ENCODE data around the gene POLR2J.
"Not testable (repeated sequence)": the region's sequence is repeated elsewhere in the genome, so short reads cannot be mapped to it uniquely, and the experiment has no call there.

Gene POLR2J

DNA sequence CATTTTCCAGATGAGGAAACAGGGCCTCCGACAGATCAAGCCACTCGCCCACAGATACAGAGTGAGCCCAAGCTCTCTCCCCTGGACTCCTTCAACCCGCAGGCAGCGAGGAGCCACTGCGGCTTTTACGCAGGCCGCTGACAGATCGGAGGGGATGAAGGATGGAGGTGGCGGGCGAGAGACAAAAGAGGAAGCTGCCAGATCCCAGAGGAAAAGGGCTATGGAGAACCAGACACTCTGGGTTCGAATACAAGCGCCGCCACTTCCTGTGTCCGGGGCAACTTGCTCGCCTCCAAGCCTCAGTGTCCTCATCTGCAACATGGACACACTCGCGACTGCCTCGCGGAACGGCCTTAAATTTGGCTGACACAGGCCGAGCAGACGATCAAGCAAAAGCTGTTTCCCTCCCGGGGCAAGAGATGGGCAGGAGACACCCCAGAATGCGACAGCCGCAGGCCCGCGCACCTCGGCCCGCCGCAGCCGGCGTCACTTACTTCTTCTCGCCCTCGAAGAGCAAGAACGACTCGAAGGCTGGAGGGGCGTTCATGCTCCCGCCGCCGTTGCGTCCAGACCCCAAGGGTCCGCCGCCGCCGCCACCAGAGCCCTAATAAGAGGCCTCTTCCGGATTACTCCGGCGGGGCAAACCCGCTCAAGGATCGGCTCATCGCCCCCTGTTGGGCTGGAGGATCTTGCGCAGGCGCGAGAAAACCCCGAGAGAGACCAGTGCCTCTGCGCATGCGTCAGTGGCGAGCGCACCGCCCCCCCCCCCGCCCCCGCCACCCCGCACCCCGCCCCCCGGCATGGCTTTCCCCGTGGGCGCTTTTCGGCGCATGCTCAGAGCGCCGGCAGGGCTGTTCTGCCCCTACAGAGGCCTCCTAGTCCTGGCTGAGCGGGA, at the start of gene POLR2J:
TSS of gene POLR2J (minus strand) at position 609 of the 895 bp plus-strand sequence. CDS start at position 547, 62 bp downstream.
- DNase-seq (ENCODE audit: low read depth) = not testable (repeated sequence)

DNA sequence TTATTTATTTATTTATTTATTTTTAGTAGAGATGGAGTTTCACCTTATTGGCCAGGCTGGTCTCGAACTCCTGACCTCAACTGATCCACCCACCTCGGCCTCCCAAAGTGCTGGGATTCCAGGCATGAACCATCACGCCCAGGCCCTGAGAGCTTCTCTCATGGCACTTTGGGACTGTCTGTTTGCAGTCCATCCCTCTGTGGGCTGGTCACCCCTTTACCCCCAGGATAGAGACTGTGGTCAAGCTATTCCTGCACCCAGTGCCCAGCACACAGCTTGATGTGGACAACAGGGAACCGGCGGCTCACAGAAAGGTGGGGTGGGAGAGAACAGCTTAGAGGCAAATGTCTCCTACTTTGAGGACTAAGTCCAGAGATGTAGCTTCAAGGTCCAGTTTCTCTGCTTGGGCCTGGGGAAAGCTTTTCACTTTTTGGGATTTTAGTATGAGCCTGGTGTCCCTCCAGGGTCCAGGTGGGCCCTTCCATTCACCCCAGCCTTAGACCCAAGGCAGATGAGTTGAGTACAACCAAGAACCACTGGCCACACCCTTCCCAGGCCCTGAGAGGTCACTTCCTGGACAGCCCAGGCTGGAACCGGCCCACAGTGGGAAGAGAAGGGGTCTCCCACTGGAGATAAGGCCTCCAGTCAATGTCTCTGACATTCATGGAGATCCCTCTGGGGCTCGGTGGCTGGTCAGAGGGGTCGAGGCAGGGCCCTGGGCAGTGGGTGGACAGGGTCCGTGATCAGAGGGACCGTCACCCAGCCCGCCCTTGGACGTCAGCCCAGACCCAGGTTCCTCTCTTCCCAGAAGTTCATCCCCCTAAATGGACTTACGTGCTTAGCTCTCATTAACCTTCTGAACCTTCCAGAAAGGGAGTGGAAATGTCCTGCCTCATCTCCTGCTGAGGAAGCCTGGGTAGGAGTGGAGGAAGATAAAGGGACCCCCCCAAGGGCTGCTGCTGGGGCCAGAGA, 49.4 kb upstream of the POLR2J start:
- not testable (repeated sequence) for DNase-seq (ENCODE audit: low read depth)

DNA sequence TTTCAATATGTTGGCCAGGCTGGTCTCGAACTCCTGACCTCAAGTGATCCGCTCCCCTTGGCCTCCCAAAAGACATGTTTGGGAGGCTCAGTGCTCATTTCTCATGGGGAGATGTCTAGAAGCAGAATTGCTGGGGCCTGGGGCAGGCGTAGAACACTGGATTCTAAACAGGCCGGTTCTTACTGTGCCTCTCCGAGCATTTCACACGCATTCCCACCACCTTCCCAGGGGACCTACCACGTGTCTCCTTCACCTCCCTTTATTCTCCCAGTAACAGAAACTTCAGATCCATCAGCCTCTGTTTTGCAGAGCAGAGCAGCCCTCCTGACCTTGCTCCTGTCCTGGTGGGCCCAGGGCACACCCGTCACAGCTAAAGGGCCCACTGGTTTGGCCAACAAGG, 48.5 kb upstream of the POLR2J start:
- DNase-seq (ENCODE audit: low read depth) = not testable (repeated sequence)

DNA sequence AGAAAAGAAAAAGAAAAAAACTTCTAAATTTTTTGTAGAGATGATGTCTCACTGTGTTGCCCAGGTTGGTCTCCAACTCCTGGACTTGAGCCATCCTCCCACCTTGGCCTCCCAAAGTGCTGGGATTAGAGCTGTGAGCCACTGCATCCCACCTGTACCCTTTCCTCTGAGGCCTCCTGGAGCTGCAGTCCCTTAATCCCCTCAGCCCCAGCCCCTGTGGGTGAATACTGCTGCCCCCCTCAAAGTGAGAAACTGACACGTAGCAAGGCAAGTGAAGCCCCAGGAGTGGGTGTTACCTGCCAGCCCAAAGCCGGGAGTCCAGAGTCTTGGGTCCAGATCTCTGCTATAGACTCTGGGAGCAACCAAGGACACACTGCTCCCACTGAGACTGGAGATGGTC, 46.1 kb upstream of the POLR2J start:
- not testable (repeated sequence) for DNase-seq (ENCODE audit: low read depth)

DNA sequence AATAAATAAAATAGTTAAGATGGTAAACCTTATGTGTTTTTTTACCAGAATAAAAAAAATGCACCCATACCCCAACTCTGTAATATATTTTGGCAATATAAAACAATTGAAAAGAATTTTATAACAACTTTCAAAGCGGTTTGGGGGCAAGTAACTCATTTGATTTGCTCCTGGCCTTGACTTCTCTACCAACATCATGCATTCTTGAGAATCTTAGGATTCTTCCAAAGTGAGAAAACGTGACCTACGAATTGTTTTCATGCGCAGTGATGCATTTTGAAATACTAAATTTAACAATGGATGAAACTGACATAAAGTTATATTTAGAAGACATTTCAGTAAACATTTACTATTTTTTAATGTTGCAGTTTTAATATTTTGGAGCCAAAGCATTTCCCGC, 42.1 kb upstream of the POLR2J start:
- DNase-seq (ENCODE audit: low read depth) = not testable (repeated sequence)

DNA sequence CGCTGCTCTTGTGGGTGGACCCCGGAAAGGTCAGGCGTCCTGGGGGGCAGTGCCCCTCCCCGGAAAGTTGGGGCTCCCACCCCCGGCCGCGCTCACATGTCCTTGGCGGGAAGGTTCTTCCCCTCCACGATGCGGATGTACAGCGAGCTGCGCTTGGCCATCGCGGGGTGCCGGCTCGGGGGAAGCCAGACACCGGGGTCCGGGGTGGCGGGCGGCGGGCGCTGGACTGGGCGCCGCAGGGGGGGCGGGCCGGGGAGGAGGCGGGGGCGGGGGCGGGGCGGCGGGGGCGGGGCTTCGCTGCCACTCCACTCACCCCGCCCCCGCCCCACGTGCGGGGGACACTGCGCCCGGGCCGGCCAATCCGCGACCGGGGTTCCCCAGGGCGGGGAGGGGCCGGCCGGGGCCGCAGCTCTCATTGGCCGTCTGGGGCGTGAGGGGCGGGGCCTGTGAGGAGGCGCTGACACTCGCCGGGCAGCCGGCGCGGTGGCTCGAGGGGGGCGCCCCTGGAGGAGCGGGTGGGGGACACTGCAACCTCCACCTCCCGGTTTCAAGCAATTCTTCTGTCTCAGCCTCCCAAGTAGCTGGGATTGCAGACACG, 38.9 kb upstream of the POLR2J start, which contains the start of gene RASA4B:
TSS of gene RASA4B (minus strand) at position 228 of the 598 bp plus-strand sequence. CDS start at position 161, 67 bp downstream.
- DNase-seq (ENCODE audit: low read depth) = not testable (repeated sequence)

DNA sequence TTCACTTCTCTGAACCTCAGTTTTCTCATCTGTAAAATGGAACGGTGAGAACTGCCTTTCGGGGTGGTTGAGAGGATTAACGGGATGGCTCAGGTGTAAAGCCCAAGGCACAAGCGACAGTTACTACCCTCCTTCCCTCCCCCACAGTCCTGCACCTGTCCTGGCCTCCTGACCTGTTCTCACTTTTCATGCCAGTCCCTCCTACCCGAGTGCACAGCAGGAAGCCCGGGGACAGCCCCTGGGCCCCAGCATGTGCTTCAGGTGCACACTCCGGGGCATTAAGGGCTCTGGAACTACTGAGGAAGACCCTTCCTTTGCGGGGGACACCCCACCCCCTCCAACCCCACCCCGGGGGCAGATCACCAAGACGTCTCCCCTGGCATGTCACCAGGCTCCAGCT, 38.2 kb upstream of the POLR2J start:
- DNase-seq (ENCODE audit: low read depth) = not testable (repeated sequence)

DNA sequence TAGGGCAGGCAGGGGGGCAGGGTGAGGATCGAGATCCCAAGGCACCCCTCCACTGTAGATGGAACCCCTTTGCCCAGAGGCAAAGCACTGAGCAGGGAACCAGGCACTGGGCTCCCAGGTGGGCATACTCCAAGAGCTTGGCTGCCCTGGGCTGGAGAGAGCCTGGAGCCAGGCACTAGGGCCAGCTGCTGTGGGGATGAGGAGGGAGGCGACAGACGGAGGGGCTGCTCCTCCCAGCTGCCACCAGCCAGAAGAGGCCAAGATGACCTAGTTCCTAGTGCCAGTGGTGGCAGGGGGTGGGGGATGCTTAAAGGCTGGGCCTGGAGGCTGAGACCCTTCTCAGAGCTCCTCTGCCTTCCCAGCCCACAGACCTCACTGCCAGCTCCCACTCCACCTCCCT, 37.2 kb upstream of the POLR2J start:
- not testable (repeated sequence) for DNase-seq (ENCODE audit: low read depth)

DNA sequence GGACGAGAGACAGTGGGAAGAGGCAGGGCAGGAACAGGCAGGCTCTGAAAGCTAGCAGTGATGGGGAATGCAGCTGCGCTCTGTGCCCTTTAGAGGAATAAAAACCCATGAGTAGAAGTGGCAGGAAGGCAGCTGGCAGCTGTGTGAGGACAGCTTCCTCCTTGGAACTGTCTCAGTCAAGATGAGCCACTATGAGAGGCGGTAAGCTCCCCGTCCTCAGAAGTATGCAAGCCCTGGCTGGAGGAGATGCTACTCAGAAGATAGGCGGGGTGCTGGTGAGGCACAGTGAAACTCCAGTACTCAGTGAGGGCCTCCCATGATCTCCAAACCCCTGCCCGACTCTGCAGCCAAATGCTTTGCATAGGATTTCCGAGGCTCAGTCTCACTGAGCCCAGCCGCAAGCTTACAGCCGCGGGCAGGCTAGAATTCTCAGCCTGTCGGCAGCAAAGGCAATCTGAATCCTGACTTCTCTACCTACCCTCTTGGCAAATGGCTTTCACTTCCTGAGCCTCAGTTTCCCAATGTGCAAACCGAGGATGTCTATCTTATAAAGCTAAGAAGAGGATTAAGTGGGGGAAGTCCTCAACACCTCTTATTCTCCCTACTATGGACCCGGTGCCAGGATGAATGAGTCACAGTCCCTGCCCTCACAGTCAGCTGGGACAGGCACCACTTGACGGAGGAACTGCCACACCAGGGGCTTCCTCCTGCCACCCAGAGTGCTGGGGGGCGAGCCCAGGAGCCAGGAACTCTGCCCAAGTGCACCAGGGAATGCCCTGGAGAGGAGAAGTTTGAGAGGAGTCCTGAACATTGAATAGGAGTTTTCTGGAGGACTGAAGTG, 36.4 kb upstream of the POLR2J start:
- not testable (repeated sequence) for DNase-seq (ENCODE audit: low read depth)

DNA sequence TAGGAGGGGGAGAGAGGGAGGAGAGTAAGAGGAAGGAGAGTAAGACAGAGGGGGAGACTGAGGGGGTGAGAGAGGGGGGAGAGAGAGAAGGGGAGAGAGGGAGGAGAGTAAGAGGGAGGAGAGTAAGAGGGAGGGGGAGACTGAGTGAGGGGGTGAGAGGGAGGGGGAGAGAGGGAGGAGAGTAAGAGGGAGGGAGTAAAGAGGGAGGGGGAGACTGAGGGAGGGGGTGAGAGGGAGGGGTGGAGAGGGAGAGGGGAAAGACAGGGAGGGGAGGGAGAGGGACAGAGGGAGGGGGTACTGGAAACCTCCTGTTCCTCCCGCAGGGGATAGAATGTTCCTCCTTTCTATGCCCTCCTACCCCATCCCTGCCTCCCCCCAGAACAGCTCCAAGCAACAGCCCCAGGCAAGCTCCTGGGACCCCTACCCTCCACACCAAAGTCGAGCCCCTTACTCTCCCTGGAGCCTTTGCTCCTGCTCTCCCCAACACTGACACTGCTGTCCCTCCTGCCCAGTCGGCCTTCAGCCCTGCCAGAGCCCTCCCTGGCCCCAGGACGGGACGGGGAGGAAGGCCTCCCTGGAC, 34.0 kb upstream of the POLR2J start:
- peak; percentile 100 for DNase-seq (ENCODE audit: low read depth)

DNA sequence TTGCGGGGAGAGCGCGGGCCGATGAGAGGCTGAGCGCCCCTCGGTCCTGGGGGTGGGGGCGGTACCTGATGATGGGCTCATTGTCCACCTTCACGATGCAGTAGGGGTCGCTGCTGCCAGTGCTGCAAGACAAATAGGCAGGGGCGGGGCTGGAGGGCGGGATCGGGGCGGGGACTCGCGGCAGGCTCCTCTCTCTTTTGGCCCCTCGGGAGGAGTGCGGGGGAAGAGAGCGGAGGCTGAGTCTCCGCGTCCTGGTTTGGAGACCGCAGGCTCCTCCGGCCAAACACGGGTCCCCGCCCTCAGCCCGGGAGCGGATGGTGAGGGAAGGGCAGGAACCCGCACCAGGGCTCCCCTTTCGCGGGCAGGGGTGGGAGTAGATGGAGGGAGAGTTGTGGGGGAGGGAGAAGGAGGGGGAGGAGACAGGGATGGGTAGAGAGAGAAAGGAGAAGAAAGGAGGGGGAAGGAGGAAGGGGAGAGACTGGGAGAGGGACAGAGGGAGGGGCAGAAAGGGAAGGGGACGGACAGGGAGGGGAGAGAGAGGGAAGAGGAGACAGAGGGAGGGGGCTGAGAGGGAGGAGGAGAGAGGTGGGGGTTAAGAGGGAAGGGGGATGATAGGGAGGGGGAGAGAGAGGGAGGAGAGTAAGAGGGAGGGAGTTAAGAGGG, 33.3 kb upstream of the POLR2J start:
- not testable (repeated sequence) for DNase-seq (ENCODE audit: low read depth)

DNA sequence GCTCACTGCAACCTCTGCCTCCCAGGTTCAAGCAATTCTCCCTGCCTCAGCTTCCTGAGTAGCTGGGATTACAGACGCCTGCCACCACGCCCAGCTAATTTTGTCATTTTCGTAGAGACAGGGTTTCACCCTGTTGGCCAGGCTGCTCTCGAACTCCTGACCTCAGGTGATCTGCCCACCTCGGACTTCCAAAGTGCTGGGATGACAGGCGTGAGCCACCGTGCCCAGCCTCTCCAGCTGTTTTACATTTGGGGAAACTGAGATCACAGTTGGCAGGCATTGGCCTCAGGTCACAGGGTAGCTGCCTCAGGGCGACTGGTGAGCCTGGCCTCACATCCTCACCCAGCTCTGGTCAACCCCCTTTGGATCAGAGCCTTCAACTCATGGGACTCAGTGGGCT, 31.9 kb upstream of the POLR2J start:
- DNase-seq (ENCODE audit: low read depth) = not testable (repeated sequence)

DNA sequence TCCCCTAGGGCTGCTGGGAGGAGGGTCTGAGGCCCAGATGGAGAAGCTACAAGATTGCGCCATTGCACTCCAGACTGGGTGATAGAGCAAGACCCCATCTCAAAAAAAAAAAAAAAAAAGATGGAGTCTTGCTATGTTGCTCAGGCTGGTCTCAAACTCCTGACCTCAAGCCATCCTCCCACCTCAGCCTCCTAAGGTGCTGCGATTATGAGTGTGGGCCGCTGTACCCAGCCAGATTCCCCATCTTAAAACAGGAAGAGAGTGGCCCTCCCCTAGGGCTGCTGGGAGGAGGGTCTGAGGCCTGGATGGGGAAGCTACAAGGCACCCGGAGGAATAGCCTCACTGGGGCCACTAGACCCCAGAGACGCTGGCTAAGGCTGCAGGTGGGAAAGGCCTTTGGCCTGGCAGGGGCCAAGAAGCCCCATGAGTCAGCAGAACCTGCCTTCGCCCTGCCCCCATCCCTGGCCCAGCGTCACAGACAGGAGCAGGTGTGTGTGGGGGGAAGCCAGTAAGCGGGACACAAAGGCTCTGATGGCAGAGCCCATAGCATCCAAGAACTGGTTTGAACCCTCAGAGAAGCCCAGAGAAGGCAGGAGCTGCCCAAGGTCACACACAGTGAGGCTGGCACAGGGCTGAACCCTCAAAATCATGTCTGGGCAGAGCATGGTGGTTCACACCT, 28.8 kb upstream of the POLR2J start:
- DNase-seq (ENCODE audit: low read depth) = not testable (repeated sequence)

DNA sequence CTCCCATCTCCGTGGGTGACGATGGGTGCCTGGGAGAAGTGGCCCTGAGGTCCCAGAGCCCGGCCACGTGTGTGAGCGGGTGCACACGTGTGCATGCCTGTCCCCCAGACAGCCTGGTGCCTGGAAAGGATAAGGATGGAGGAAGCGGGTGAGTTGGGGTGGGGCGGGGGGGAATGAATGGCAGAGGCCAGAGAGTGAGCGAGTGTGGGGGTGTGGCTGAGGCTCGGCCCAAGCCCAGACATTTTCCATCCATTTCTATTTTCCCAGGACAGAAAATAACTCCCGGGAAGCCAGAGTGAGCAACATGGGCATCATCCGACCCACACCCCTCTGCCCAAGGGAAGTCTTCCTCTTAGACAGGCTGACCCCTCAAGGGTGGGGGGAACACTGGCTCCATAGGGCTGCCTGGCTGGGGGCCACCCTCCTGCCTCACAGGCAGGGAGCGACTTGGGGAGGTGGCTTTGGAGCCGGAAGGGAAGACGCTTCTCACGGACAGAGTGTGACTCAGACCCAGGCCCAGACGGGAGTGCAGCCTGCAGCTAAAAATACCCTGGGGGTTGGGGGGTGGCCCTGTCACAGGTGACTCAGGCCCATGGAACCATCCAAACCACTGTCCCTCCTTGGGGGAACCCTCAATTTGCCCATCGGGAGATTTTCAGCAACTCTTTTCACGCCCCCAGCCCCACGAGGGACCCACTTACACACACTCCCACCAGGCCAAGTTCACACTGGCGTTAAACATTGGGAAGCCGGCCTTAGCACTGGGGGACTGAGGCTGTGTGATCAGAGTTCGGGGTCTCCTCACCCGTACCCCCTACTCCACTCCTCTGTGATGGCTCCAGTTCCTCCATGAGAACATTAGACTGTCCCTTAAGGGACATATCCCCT, 26.8 kb upstream of the POLR2J start:
- not testable (repeated sequence) for DNase-seq (ENCODE audit: low read depth)

DNA sequence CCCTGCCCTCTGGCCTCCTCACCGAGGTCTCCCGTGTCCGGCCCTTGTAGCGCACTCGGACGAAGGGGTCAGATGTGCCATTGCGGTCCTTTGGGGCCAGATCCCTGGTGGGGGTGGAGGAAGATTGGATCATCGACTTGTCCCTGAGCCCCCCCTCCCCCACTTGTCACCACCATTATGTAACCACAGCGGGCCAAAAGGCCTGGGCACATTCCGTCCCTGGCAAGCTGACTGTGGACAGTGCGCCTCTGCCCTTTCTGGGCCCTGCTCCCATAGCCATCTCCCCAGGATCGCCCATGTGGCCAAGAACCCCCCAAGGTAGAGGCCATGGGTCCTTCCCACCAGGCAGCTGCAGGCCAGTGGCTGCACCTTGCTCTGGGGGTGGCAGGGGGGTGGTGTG, 24.4 kb upstream of the POLR2J start:
- DNase-seq (ENCODE audit: low read depth) = not testable (repeated sequence)

DNA sequence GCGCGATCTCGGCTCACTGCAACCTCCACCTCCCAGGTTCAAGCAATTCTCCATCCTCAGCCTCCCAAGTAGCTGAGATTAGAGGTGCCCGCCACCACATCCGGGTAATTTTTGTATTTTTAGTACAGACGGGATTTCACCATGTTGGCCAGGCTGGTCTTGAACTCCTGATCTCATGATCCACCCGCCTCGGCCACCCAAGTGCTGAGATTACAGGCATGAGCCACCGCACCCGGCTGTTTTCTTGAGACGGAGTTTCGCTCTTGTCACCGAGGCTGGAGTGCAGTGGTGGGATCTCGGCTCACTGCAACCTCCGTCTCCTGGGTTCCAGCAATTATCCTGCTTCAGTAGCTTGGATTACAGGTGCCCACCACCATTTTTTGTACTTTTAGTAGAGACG, 19.6 kb upstream of the POLR2J start:
- DNase-seq (ENCODE audit: low read depth) = not testable (repeated sequence)

DNA sequence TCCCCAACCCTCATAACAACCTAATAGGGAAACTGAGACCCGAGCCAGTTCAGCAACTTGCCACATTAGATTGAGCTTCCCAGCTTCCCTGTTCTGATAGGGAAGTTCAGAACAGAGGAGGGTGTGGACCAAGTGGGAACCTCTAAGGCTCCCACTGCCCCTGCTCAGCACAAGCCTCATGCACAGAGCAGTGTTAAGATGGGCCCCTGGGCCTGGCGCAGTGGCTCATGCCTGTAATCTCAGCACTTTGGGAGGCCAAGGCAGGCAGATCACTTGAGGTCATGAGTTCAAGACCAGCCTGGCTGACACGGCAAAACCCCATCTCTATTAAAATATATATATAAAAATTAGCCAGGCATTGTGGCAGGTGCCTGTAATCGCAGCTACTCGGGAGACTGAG, 18.6 kb upstream of the POLR2J start:
- not testable (repeated sequence) for DNase-seq (ENCODE audit: low read depth)

DNA sequence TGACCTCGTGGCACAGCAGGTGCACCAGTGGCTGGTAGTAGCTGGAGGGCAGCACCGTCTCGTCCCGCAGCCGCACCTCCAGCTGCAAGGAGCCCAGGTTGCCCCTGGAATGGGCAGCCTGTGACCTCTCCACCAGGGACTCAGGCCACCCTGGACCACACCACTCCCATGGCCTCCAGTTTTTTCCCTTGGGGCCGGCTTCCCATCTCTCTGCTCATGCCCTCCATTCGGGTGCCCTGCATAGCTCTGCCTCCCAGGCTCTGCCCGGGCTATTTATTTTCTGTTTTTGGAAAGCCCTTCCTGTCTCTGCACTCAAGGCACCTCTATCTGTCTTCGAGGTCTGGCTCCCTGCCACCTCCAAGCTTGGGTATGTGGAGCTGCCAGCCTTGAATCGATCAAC, 18.1 kb upstream of the POLR2J start:
- not testable (repeated sequence) for DNase-seq (ENCODE audit: low read depth)

Data from CMK (cell line).